Measurements from ENCODE around the gene DYNC2H1. TPM values are rescaled to one million over a fixed set of nuclear protein-coding genes. Genes with fewer than 3 reads are reported as not detected.

DYNC2H1 gene
- polyA plus RNA-seq, 1 experiment = 6.1 TPM

DNA sequence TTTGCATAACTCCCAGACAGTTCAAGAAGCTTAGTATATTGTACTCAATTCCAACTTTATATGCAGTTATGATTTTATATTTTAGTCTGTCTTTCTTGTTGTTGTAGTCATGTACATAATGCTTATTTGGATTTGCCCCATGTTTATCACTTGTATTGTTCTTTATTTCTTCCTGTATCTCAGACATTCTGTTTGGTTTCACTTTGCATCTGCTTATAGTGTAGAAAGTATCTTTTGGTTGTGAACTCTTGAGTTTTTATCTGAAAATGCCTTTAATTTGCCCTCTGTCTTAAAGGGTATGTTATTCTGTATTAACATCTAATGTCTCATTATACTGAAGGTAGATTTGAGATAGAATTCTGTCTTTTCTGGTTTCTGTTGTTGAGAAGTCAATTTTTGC is 275.4 kb downstream of the DYNC2H1 start:
- DNase-seq (ENCODE audit: low read depth) = no peak
- Histone ChIP-seq H3K27me3 (ENCODE audit: control insufficient read depth, insufficient read depth, low read length) (no peaks in the 10 kb centered on the region), H3K4me3 (ENCODE audit: low read depth, low read length) (no peak overlapping the region), H3K36me3 (ENCODE audit: control insufficient read depth, insufficient read depth, low read length) (no peaks in the 10 kb centered on the region)
- TF ChIP-seq CTCF (IDR thresholded peaks at IDR 0.05; ENCODE audit: insufficient read depth, low read depth, low read length) = no peak
- POLR2A ChIA-PET = no interaction called here
- CTCF ChIA-PET = no interaction called here

GRCh38 chr11:103395612-103396011 is 286.4 kb downstream of the DYNC2H1 start:
- ChIA-PET POLR2A (no interaction called here), CTCF (no interaction called here)
- no peak for DNase-seq (ENCODE audit: low read depth)
- Histone ChIP-seq H3K36me3 (ENCODE audit: control insufficient read depth, insufficient read depth, low read length) (no peaks in the 10 kb centered on the region), H3K27me3 (ENCODE audit: control insufficient read depth, insufficient read depth, low read length) (no peaks in the 10 kb centered on the region), H3K4me3 (ENCODE audit: low read depth, low read length) (no peak overlapping the region)
- no peak for TF ChIP-seq CTCF (IDR thresholded peaks at IDR 0.05; ENCODE audit: insufficient read depth, low read depth, low read length)

DNA sequence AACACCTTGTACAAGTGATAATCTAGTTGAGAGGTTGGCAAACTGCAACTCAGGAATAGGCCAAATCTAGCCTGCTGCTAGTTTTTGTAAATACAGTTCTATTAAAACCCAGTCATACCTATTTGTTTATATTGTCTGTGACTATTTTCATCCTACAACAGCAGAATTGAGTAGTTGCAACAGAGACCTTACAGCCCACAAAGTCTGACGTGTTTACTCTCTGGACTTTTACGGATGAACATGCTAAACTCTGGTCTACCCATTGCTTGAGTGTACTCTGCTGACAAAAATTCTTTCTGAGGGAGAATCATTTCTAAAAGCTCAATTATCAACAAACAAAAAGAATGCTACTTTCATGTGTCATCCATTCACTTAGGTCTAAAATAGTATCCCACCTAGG is 287.0 kb downstream of the DYNC2H1 start:
- no peaks in the 10 kb centered on the region for H3K27me3 ChIP-seq (ENCODE audit: control insufficient read depth, insufficient read depth, low read length)
- ChIA-PET POLR2A (no interaction called here), CTCF (no interaction called here)
- no peaks in the 10 kb centered on the region for H3K36me3 ChIP-seq (ENCODE audit: control insufficient read depth, insufficient read depth, low read length)
- no peak overlapping the region for H3K4me3 ChIP-seq (ENCODE audit: low read depth, low read length)
- TF ChIP-seq CTCF (IDR thresholded peaks at IDR 0.05; ENCODE audit: insufficient read depth, low read depth, low read length) = no peak
- no peak for DNase-seq (ENCODE audit: low read depth)

- DNase-seq (ENCODE audit: low read depth) = no peak
- ChIA-PET CTCF (interaction anchor here (1.0 kb wide), 2 partner anchors 17 to 205 kb away, joined by 3 read pairs; no protein-coding TSS in a partner anchor), POLR2A (no interaction called here)
- no peak for TF ChIP-seq CTCF (IDR thresholded peaks at IDR 0.05; ENCODE audit: insufficient read depth, low read depth, low read length)
- Histone ChIP-seq H3K4me3 (ENCODE audit: low read depth, low read length) (no peak overlapping the region), H3K27me3 (ENCODE audit: control insufficient read depth, insufficient read depth, low read length) (no peaks in the 10 kb centered on the region), H3K36me3 (ENCODE audit: control insufficient read depth, insufficient read depth, low read length) (no peaks in the 10 kb centered on the region)
Measured at GRCh38 chr11:103397369-103397768, 288.1 kb downstream of the DYNC2H1 start.

DNA sequence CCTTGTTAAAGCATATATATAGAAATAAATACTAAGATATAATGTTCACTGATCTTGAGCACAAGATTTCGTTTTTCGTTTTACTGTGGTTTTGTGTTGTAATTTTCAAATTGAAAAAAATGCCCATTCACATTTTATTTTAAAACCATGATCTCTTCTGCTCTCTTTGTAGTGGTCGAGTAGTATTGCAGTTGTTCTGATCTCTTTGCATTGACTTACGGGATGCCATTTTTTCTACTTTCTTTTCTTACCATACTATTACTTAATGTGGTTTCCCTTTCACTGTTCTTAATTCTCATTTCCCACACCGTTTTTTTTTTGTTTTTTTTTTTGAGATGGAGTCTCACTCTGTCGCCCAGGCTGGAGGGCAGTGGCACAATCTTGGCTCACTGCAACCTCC is 289.6 kb downstream of the DYNC2H1 start:
- H3K27me3 ChIP-seq (ENCODE audit: control insufficient read depth, insufficient read depth, low read length) = no peaks in the 10 kb centered on the region
- ChIA-PET POLR2A (no interaction called here), CTCF (interaction anchor here (0.6 kb wide), 1 partner anchor 1495 kb away, joined by 3 read pairs; no protein-coding TSS in a partner anchor)
- H3K4me3 ChIP-seq (ENCODE audit: low read depth, low read length) = no peak overlapping the region
- TF ChIP-seq CTCF (IDR thresholded peaks at IDR 0.05; ENCODE audit: insufficient read depth, low read depth, low read length) = no peak
- DNase-seq (ENCODE audit: low read depth) = no peak
- H3K36me3 ChIP-seq (ENCODE audit: control insufficient read depth, insufficient read depth, low read length) = no peaks in the 10 kb centered on the region

Measured in BJ (cell line).